Endothelial cell of umbilical vein (primary cell): ENCODE measurements around the gene EDA. TPM values are rescaled to one million over a fixed set of nuclear protein-coding genes. Genes with fewer than 3 reads are reported as not detected.

Experiments
- BruUV-seq: library from RNA; stranded (reverse); fragments of 400-500 nt; replicated peaks from 2 replicates; lab custom pipeline; 2021; lab: Mats Ljungman, UMichigan
- CTCF ChIA-PET: fragments of 300-600, 350-600 bp; sonication (Branson Sonifier 250); formaldehyde crosslinking; loops from one replicate; lab custom pipeline; 2021; ENCODE audit warnings: antibody characterized with exemption, inconsistent platforms; lab: Charles Lee
- POLR2A ChIA-PET: fragments of 300-600, 350-600 bp; sonication (Branson Sonifier 250); formaldehyde crosslinking; loops from one replicate; lab custom pipeline; 2021; ENCODE audit warnings: antibody characterized with exemption, inconsistent platforms; lab: Charles Lee
- DNase-seq: peaks from one replicate; pipeline ENCODE4 v3.0.0-alpha.2; 2011; ENCODE audit warnings: low read depth, low spot score
- FAIRE-seq: peaks from 2 replicates; lab custom pipeline; 2011; peaks lifted over from hg19 to GRCh38; lab: Jason Lieb, UNC
- H2AFZ ChIP-seq: 2 replicates; pipeline ENCODE4 v1.6.0; 2012; ENCODE audit warnings: low read depth, low read length, control low read depth, inconsistent platforms
- H3K27ac ChIP-seq: 2 replicates; pipeline ENCODE4 v1.5.1; 2011; ENCODE audit warnings: low read depth, mild to moderate bottlenecking, control low read depth, low read length, moderate library complexity; ENCODE audit not compliant: insufficient read depth
- H3K27me3 ChIP-seq, 2 experiments: 2 replicates each; pipeline versions ENCODE4 v1.6.0 to v1.6.1; 2011; ENCODE audit warnings: low read length in 2 of 2, mixed read lengths in 1 of 2; ENCODE audit not compliant: control insufficient read depth in 2 of 2, insufficient read depth in 2 of 2
- H3K36me3 ChIP-seq, 2 experiments: 2 replicates in 1 of 2; 3 replicates in 1 of 2; pipeline ENCODE4 v1.5.1; 2011; ENCODE audit warnings: low read length in 2 of 2, mild to moderate bottlenecking in 1 of 2, moderate library complexity in 1 of 2; ENCODE audit not compliant: control insufficient read depth in 2 of 2, insufficient read depth in 2 of 2; ENCODE audit errors: extremely low read depth in 1 of 2
- H3K4me1 ChIP-seq: 3 replicates; pipeline ENCODE4 v1.5.1; 2011; ENCODE audit warnings: mild to moderate bottlenecking, low read length; ENCODE audit not compliant: control insufficient read depth, insufficient read depth; ENCODE audit errors: extremely low read depth
- H3K4me2 ChIP-seq: 2 replicates; pipeline ENCODE4 v1.6.1; 2011; ENCODE audit warnings: low read length, control low read depth, mixed read lengths; ENCODE audit not compliant: insufficient read depth
- H3K4me3 ChIP-seq, 3 experiments: fragments of 200-600 bp in 1 of 3; sonication (generic), shearing (Covaris generic) in 1 of 3; replicated peaks in 1 of 3; 2 replicates each; pipeline ENCODE4 v1.5.1; 2011 to 2016; ENCODE audit warnings: control low read depth in 3 of 3, low read length in 3 of 3, mild to moderate bottlenecking in 2 of 3, inconsistent platforms in 1 of 3, low read depth in 1 of 3, moderate library complexity in 1 of 3; ENCODE audit not compliant: insufficient read depth in 1 of 3
- H3K79me2 ChIP-seq: 2 replicates; pipeline ENCODE4 v1.6.0; 2012; ENCODE audit warnings: low read length, inconsistent platforms; ENCODE audit not compliant: control insufficient read depth, insufficient read depth
- H3K9ac ChIP-seq: replicated peaks from 2 replicates; pipeline ENCODE3; 2011; ENCODE audit warnings: low read length, control low read depth; ENCODE audit not compliant: insufficient read depth; ENCODE audit errors: extremely low read depth
- H3K9me1 ChIP-seq: replicated peaks from 3 replicates; pipeline ENCODE4 v1.6.0; 2011; ENCODE audit warnings: mild to moderate bottlenecking, low read length; ENCODE audit not compliant: control insufficient read depth, insufficient read depth; ENCODE audit errors: extremely low read depth
- H3K9me3 ChIP-seq: replicated peaks from 2 replicates; pipeline ENCODE4 v1.5.1; 2012; ENCODE audit warnings: low read length, inconsistent platforms; ENCODE audit not compliant: control insufficient read depth, insufficient read depth
- H4K20me1 ChIP-seq: replicated peaks from 2 replicates; pipeline ENCODE3; 2011; ENCODE audit warnings: mild to moderate bottlenecking, low read length; ENCODE audit not compliant: control insufficient read depth, insufficient read depth; ENCODE audit errors: extremely low read depth
- EZH2 ChIP-seq: IDR thresholded peaks from 2 replicates; pipeline ENCODE4 v1.6.1; 2012; ENCODE audit warnings: borderline replicate concordance, low read depth, mild to moderate bottlenecking, moderate library complexity, low read length, inconsistent platforms; ENCODE audit not compliant: severe bottlenecking
- FOS ChIP-seq: IDR thresholded peaks from 2 replicates; pipeline ENCODE4 v1.6.1; 2011; ENCODE audit warnings: mild to moderate bottlenecking, low read length, moderate library complexity, borderline replicate concordance; ENCODE audit not compliant: insufficient read depth
- GATA2 ChIP-seq: IDR thresholded peaks from 2 replicates; pipeline ENCODE4 v1.7.0; 2011; ENCODE audit warnings: low read depth, mild to moderate bottlenecking, moderate library complexity, mixed read lengths, low read length; ENCODE audit not compliant: insufficient read length, insufficient read depth
- JUN ChIP-seq: IDR thresholded peaks from 2 replicates; pipeline ENCODE4 v1.6.1; 2011; ENCODE audit warnings: borderline replicate concordance, low read depth; ENCODE audit not compliant: insufficient read length, insufficient read depth
- MYC ChIP-seq: IDR thresholded peaks from one replicate; pipeline ENCODE4 v1.6.1; 2011; ENCODE audit warnings: mild to moderate bottlenecking, low read depth, low read length
- POLR2A ChIP-seq: IDR thresholded peaks from 2 replicates; pipeline ENCODE4 v1.6.1; 2012; ENCODE audit warnings: low read depth, mild to moderate bottlenecking, control low read depth, low read length
- POLR2AphosphoS5 ChIP-seq: IDR thresholded peaks from 2 replicates; pipeline ENCODE4 v1.6.1; 2012; ENCODE audit warnings: low read depth, mild to moderate bottlenecking, control low read depth, low read length, moderate library complexity; ENCODE audit not compliant: insufficient read depth
- dilution Hi-C: fragments of 300-500 bp; cut with MboI; formaldehyde crosslinking; loops from one replicate; pipeline ENCODE4 v1.15.0; 2019; ENCODE audit warnings: low sequenced_read_pairs; ENCODE audit not compliant: extremely low pct_ligation_motif_present
- intact Hi-C: fragments of 100-400 bp; cut with micrococcal nuclease; formaldehyde crosslinking; loops from one replicate; pipeline ENCODE4 v1.10.0; 2022
- polyA plus RNA-seq, 4 experiments: library from polyadenylated mRNA; depleted of rRNA in 3 of 4; stranded (reverse) in 3 of 4; unstranded in 1 of 4; fragments of >200 nt; gene quantifications; 2 replicates each; pipeline versions ENCODE4 v1.2.1 to v1.2.3, GENCODE V29; 2011 to 2012; ENCODE audit warnings: missing spikeins in 1 of 4
- total RNA-seq: library from RNA; stranded (reverse); gene quantifications from 2 replicates; pipeline ENCODE4 v1.2.3, GENCODE V29; 2021
- TF ChIP-seq, protein P1 (sequence below), 2 donors: IDR thresholded peaks; 1 replicate in 1 of 2; 2 replicates in 1 of 2; pipeline ENCODE4 v1.5.1; 2011; ENCODE audit warnings: low read length in 2 of 2, mild to moderate bottlenecking in 2 of 2, moderate library complexity in 2 of 2, control low read depth in 1 of 2, inconsistent platforms in 1 of 2, low read depth in 1 of 2; ENCODE audit not compliant: insufficient read depth in 1 of 2; ENCODE audit errors: extremely low read depth in 1 of 2
- TF ChIP-seq, protein P2 (sequence below): IDR thresholded peaks from 2 replicates; pipeline ENCODE4 v1.6.1; 2011; ENCODE audit not compliant: insufficient read depth, insufficient read length

Gene EDA
- total and polyA plus RNA-seq, 2 donors (not counting 3 experiments of a cell fraction or from before 2014, with no cell fraction given): 0.37 to 1.2 TPM

DNA sequence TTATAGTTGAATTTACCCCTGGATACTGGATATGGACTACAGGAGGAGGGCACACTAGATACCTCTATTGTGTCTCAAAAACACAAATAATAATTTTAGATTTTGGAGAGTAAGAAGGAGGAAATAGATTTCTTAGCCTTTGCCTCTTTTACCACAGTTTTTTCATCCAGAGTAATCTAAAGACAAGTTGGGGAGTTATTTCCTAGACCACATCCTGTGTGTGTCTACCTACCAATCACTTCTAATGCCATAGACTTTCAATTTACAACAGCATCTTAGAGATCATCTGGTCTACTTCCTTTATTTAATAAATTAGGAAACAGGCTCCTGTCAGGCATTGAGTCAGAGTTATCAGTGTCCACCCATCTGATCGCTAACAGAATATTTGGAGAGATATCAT lies 191.5 kb downstream of the EDA start:
- H3K4me1 ChIP-seq: no peaks in the 10 kb centered on the region
- H3K4me2 ChIP-seq: no peak overlapping the region
- H3K27me3 ChIP-seq: no peaks in the 10 kb centered on the region
- FAIRE-seq (no peak), DNase-seq (no peak)
- no peak overlapping the region for H3K9ac ChIP-seq
- dilution Hi-C loops (no loop called here), intact Hi-C loops (no loop called here)
- H3K9me1 ChIP-seq: no peaks in the 10 kb centered on the region
- H3K4me3 ChIP-seq: no peak overlapping the region
- no TSS peak for BruUV-seq
- no peak overlapping the region for H3K27ac ChIP-seq
- no peaks in the 10 kb centered on the region for H3K9me3 ChIP-seq
- H3K79me2 ChIP-seq: no peaks in the 10 kb centered on the region
- no peaks in the 10 kb centered on the region for H4K20me1 ChIP-seq
- POLR2A ChIA-PET: no interaction called here
- no peak for TF ChIP-seq EZH2
- TF ChIP-seq, protein P1, sequence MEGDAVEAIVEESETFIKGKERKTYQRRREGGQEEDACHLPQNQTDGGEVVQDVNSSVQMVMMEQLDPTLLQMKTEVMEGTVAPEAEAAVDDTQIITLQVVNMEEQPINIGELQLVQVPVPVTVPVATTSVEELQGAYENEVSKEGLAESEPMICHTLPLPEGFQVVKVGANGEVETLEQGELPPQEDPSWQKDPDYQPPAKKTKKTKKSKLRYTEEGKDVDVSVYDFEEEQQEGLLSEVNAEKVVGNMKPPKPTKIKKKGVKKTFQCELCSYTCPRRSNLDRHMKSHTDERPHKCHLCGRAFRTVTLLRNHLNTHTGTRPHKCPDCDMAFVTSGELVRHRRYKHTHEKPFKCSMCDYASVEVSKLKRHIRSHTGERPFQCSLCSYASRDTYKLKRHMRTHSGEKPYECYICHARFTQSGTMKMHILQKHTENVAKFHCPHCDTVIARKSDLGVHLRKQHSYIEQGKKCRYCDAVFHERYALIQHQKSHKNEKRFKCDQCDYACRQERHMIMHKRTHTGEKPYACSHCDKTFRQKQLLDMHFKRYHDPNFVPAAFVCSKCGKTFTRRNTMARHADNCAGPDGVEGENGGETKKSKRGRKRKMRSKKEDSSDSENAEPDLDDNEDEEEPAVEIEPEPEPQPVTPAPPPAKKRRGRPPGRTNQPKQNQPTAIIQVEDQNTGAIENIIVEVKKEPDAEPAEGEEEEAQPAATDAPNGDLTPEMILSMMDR (IDR thresholded peaks at IDR 0.05; ENCODE audit: extremely low read depth in 1 of 2, insufficient read depth in 1 of 2, low read depth in 1 of 2, low read length in 2 of 2): no peak
- TF ChIP-seq, protein P2, sequence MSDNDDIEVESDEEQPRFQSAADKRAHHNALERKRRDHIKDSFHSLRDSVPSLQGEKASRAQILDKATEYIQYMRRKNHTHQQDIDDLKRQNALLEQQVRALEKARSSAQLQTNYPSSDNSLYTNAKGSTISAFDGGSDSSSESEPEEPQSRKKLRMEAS: no peak
- TF ChIP-seq JUN: no peak
- TF ChIP-seq FOS: no peak
- no peak for TF ChIP-seq POLR2AphosphoS5
- TF ChIP-seq GATA2: no peak
- TF ChIP-seq POLR2A: no peak
- no peak for TF ChIP-seq MYC
- H2AFZ ChIP-seq: no peak overlapping the region
- H3K36me3 ChIP-seq: no peaks in the 10 kb centered on the region
- CTCF ChIA-PET: no interaction called here
